HCT116 (cell line): ENCODE data around the gene TNFAIP3. TPM values are rescaled to one million over a fixed set of nuclear protein-coding genes. Genes with fewer than 3 reads are reported as not detected.

ENCODE experiments used
- ATAC-seq: fragments of 200-7000 bp; cut with Tn5 transposase; 2 replicates; pipeline ENCODE4 v1.9.1; 2020; ENCODE audit warnings: mild to moderate bottlenecking, moderate library complexity
- BruUV-seq: library from RNA; stranded (reverse); fragments of 400-500 nt; replicated peaks from 2 replicates; lab custom pipeline; 2021; lab: Mats Ljungman, UMichigan
- CTCF ChIA-PET: fragments of 300-600 bp; sonication (Branson Sonifier 250); formaldehyde crosslinking; loops from one replicate; lab custom pipeline; 2021; ENCODE audit warnings: antibody characterized with exemption; lab: Charles Lee
- POLR2A ChIA-PET: fragments of 300-600, 350-600 bp; sonication (Branson Sonifier 250); formaldehyde crosslinking; loops from one replicate; lab custom pipeline; 2021; ENCODE audit warnings: antibody characterized with exemption; lab: Charles Lee
- RAD21 ChIA-PET, 2 experiments: fragments of 300-600 bp; sonication (Branson Sonifier 250); formaldehyde crosslinking; loops; one replicate each; lab custom pipeline; 2023; ENCODE audit warnings: low total read pairs in 2 of 2; ENCODE audit not compliant: uncharacterized antibody in 2 of 2, unreplicated experiment in 2 of 2, low non-redundant PET in 1 of 2; lab: Charles Lee
- DNase-seq: peaks from one replicate; pipeline ENCODE4 v3.0.0-alpha.2; 2010; ENCODE audit warnings: low read depth, low spot score
- H2AFZ ChIP-seq: fragments of 200-600 bp; shearing (Covaris generic), sonication (generic); 2 replicates; pipeline ENCODE4 v1.6.1; 2017; ENCODE audit warnings: low read depth, mixed run types, mixed read lengths, antibody characterized with exemption, low read length; ENCODE audit not compliant: poor library complexity, severe bottlenecking
- H3K27ac ChIP-seq: 2 replicates; pipeline ENCODE4 v1.5.1; 2012; ENCODE audit warnings: low read depth, low read length
- H3K27me3 ChIP-seq: fragments of 200-600 bp; sonication (generic); 2 replicates; pipeline ENCODE4 v1.6.1; 2016; ENCODE audit warnings: mixed run types, low read length, mixed read lengths; ENCODE audit not compliant: insufficient read depth
- H3K36me3 ChIP-seq, 2 experiments: fragments of 200-500 bp in 1 of 2; fragments of 200-600 bp in 1 of 2; sonication (Bioruptor generic) in 1 of 2; sonication (generic) in 1 of 2; 2 replicates each; pipeline versions ENCODE4 v1.5.1 to v1.6.1; 2014 to 2016; ENCODE audit warnings: low read length in 2 of 2, inconsistent platforms in 1 of 2, mixed read lengths in 1 of 2, mixed run types in 1 of 2; ENCODE audit not compliant: insufficient read depth in 2 of 2, control insufficient read depth in 1 of 2
- H3K4me1 ChIP-seq, 2 experiments: fragments of 200-600 bp in 1 of 2; sonication (generic) in 1 of 2; 2 replicates each; pipeline versions ENCODE4 v1.5.1 to v1.6.1; 2012 to 2017; ENCODE audit warnings: low read length in 2 of 2, inconsistent platforms in 1 of 2, mild to moderate bottlenecking in 1 of 2, mixed read lengths in 1 of 2, mixed run types in 1 of 2, moderate library complexity in 1 of 2; ENCODE audit not compliant: insufficient read depth in 2 of 2, control insufficient read depth in 1 of 2
- H3K4me2 ChIP-seq: fragments of 200-600 bp; sonication (generic); 2 replicates; pipeline ENCODE4 v1.6.1; 2017; ENCODE audit warnings: mixed run types, low read length, mixed read lengths
- H3K4me3 ChIP-seq, 2 experiments: fragments of 200-600 bp in 1 of 2; sonication (generic) in 1 of 2; replicated peaks in 1 of 2; 2 replicates each; pipeline ENCODE4 v1.5.1; 2011 to 2016; ENCODE audit warnings: low read length in 2 of 2, control low read depth in 1 of 2, low read depth in 1 of 2, mild to moderate bottlenecking in 1 of 2, mixed read lengths in 1 of 2, mixed run types in 1 of 2
- H3K79me2 ChIP-seq: fragments of 200-600 bp; sonication (generic); 2 replicates; pipeline ENCODE4 v1.6.1; 2017; ENCODE audit warnings: mild to moderate bottlenecking, mixed run types, low read length, moderate library complexity, mixed read lengths; ENCODE audit not compliant: insufficient read depth
- H3K9ac ChIP-seq: fragments of 200-600 bp; sonication (generic); 2 replicates; pipeline ENCODE4 v1.6.1; 2016; ENCODE audit warnings: low read length, mixed read lengths
- H3K9me2 ChIP-seq: fragments of 200-600 bp; sonication (generic), shearing (Covaris generic); 2 replicates; pipeline ENCODE4 v1.6.1; 2017; ENCODE audit warnings: mixed run types, mild to moderate bottlenecking, moderate library complexity; ENCODE audit not compliant: insufficient read depth
- H3K9me3 ChIP-seq, 2 experiments: fragments of 200-500 bp in 1 of 2; fragments of 200-600 bp in 1 of 2; sonication (Bioruptor generic) in 1 of 2; sonication (generic) in 1 of 2; 2 replicates each; pipeline ENCODE4 v1.6.1; 2014 to 2017; ENCODE audit warnings: low read length in 2 of 2, mixed read lengths in 2 of 2, inconsistent platforms in 1 of 2, low read depth in 1 of 2, mild to moderate bottlenecking in 1 of 2, mixed run types in 1 of 2, moderate library complexity in 1 of 2; ENCODE audit not compliant: control insufficient read depth in 1 of 2, insufficient read depth in 1 of 2
- H4K20me1 ChIP-seq: fragments of 200-600 bp; sonication (generic), shearing (Covaris generic); 2 replicates; pipeline ENCODE4 v1.6.1; 2017; ENCODE audit warnings: mixed run types, mild to moderate bottlenecking, moderate library complexity; ENCODE audit not compliant: insufficient read depth
- CEBPB ChIP-seq: IDR thresholded peaks from 2 replicates; pipeline ENCODE4 v1.6.1; 2012; ENCODE audit warnings: low read depth
- CTCF ChIP-seq, 3 experiments: fragments of 200-600 bp in 1 of 3; sonication (generic) in 1 of 3; IDR thresholded peaks in 2 of 3; conservative IDR thresholded peaks in 1 of 3; 2 replicates each; pipeline ENCODE4 v1.5.1; 2012 to 2017; ENCODE audit warnings: low read depth in 2 of 3, low read length in 2 of 3, antibody characterized with exemption in 1 of 3, borderline replicate concordance in 1 of 3, control low read depth in 1 of 3, mild to moderate bottlenecking in 1 of 3, mixed read lengths in 1 of 3, mixed run types in 1 of 3, moderate library complexity in 1 of 3; ENCODE audit not compliant: insufficient read depth in 1 of 3
- EZH2 ChIP-seq: fragments of 200-600 bp; sonication (generic); IDR thresholded peaks from 2 replicates; pipeline ENCODE4 v1.6.1; 2017; ENCODE audit warnings: antibody characterized with exemption, mixed run types
- JUND ChIP-seq: IDR thresholded peaks from 2 replicates; pipeline ENCODE4 v1.6.1; 2012
- POLR2A ChIP-seq: IDR thresholded peaks from 2 replicates; pipeline ENCODE4 v1.7.0; 2011; ENCODE audit warnings: borderline replicate concordance; ENCODE audit not compliant: insufficient read depth, insufficient read length; ENCODE audit errors: extremely low read depth
- SP1 ChIP-seq: IDR thresholded peaks from 2 replicates; pipeline ENCODE4 v1.6.1; 2012; ENCODE audit warnings: low read depth
- SRF ChIP-seq: IDR thresholded peaks from 2 replicates; pipeline ENCODE4 v1.6.1; 2012; ENCODE audit warnings: low read depth
- ZFX ChIP-seq: fragments of 450-650 bp; IDR thresholded peaks from 2 replicates; pipeline ENCODE4 v1.6.1; 2017
- intact Hi-C: fragments of 100-400 bp; cut with micrococcal nuclease; formaldehyde crosslinking; loops from 2 replicates; pipeline ENCODE4 v1.10.0; 2022
- total RNA-seq: library from RNA; stranded (reverse); gene quantifications from one replicate; pipeline ENCODE4 v1.2.1, GENCODE V29; 2021; ENCODE audit not compliant: unreplicated experiment

TNFAIP3 gene
- total RNA-seq, 1 experiment from 2014 or later: 4.4 TPM

GRCh38 chr6:137873273-137873762 lies 6.3 kb downstream of the TNFAIP3 start:
- Histone ChIP-seq H4K20me1 (no peaks in the 10 kb centered on the region), H3K79me2 (no peaks in the 10 kb centered on the region), H3K27ac (no peak overlapping the region), H3K9me2 (no peaks in the 10 kb centered on the region), H3K27me3 (no peaks in the 10 kb centered on the region), H2AFZ (no peak overlapping the region), H3K4me2 (no peak overlapping the region), H3K9ac (no peak overlapping the region), H3K36me3 (peaks cover 4 to 6% of the 10 kb centered on the region in 2 experiments; a peak in 1 of 4 replicates), H3K9me3 (no peaks in the 10 kb centered on the region), H3K4me3 (no peak overlapping the region), H3K4me1 (peaks cover 0 to under 1% of the 10 kb centered on the region in 2 experiments; a peak in 1 of 4 replicates)
- ChIA-PET POLR2A (no interaction called here), CTCF (no interaction called here), RAD21 (no interaction called here)
- intact Hi-C loops: no loop called here
- no peak for DNase-seq
- TF ChIP-seq POLR2A (no peak), EZH2 (no peak), SP1 (no peak), CEBPB (no peak), CTCF (IDR thresholded peaks at IDR 0.05 in 2 of 3, conservative IDR thresholded peaks at IDR 0.05 in 1 of 3; ENCODE audit: borderline replicate concordance in 1 of 3, insufficient read depth in 1 of 3, low read depth in 2 of 3, low read length in 2 of 3) (no peak), JUND (no peak), ZFX (no peak), SRF (no peak)
- no TSS peak for BruUV-seq
- no peak for ATAC-seq
